OCI-LY1 (cell line): Measurements from ENCODE around the gene TERF2IP.

Source experiments
- CTCF ChIP-seq: fragments of 200-600 bp; sonication (generic), shearing (Covaris generic); IDR thresholded peaks from 2 replicates; pipeline ENCODE4 v1.5.1; 2017; ENCODE audit warnings: mild to moderate bottlenecking, antibody characterized with exemption, low read length, moderate library complexity, mixed read lengths
- EZH2 ChIP-seq: fragments of 200-600 bp; sonication (generic), shearing (Covaris generic); IDR thresholded peaks from 2 replicates; pipeline ENCODE4 v1.8.0; 2017; ENCODE audit warnings: borderline replicate concordance, mixed run types, mild to moderate bottlenecking, antibody characterized with exemption, low read length, moderate library complexity, mixed read lengths

- TF ChIP-seq CTCF (no peak), EZH2 (no peak)
Measured at GRCh38 chr16:75703306-75703705, 55.7 kb downstream of the TERF2IP start.
